HCT116 (cell line): ENCODE measurements around the gene SLC39A13. TPM values are rescaled to one million over a fixed set of nuclear protein-coding genes. Genes with fewer than 3 reads are reported as not detected.

Experiments used
- ATAC-seq: fragments of 200-7000 bp; cut with Tn5 transposase; 2 replicates; pipeline ENCODE4 v1.9.1; 2020; ENCODE audit warnings: mild to moderate bottlenecking, moderate library complexity
- BruUV-seq: library from RNA; stranded (reverse); fragments of 400-500 nt; replicated peaks from 2 replicates; lab custom pipeline; 2021; lab: Mats Ljungman, UMichigan
- CTCF ChIA-PET: fragments of 300-600 bp; sonication (Branson Sonifier 250); formaldehyde crosslinking; loops from one replicate; lab custom pipeline; 2021; ENCODE audit warnings: antibody characterized with exemption; lab: Charles Lee
- POLR2A ChIA-PET: fragments of 300-600, 350-600 bp; sonication (Branson Sonifier 250); formaldehyde crosslinking; loops from one replicate; lab custom pipeline; 2021; ENCODE audit warnings: antibody characterized with exemption; lab: Charles Lee
- RAD21 ChIA-PET, 2 experiments: fragments of 300-600 bp; sonication (Branson Sonifier 250); formaldehyde crosslinking; loops; one replicate each; lab custom pipeline; 2023; ENCODE audit warnings: low total read pairs in 2 of 2; ENCODE audit not compliant: uncharacterized antibody in 2 of 2, unreplicated experiment in 2 of 2, low non-redundant PET in 1 of 2; lab: Charles Lee
- DNase-seq: peaks from one replicate; pipeline ENCODE4 v3.0.0-alpha.2; 2010; ENCODE audit warnings: low read depth, low spot score
- H2AFZ ChIP-seq: fragments of 200-600 bp; shearing (Covaris generic), sonication (generic); 2 replicates; pipeline ENCODE4 v1.6.1; 2017; ENCODE audit warnings: low read depth, mixed run types, mixed read lengths, antibody characterized with exemption, low read length; ENCODE audit not compliant: poor library complexity, severe bottlenecking
- H3K27ac ChIP-seq: 2 replicates; pipeline ENCODE4 v1.5.1; 2012; ENCODE audit warnings: low read depth, low read length
- H3K27me3 ChIP-seq: fragments of 200-600 bp; sonication (generic); 2 replicates; pipeline ENCODE4 v1.6.1; 2016; ENCODE audit warnings: mixed run types, low read length, mixed read lengths; ENCODE audit not compliant: insufficient read depth
- H3K36me3 ChIP-seq, 2 experiments: fragments of 200-500 bp in 1 of 2; fragments of 200-600 bp in 1 of 2; sonication (Bioruptor generic) in 1 of 2; sonication (generic) in 1 of 2; 2 replicates each; pipeline versions ENCODE4 v1.5.1 to v1.6.1; 2014 to 2016; ENCODE audit warnings: low read length in 2 of 2, inconsistent platforms in 1 of 2, mixed read lengths in 1 of 2, mixed run types in 1 of 2; ENCODE audit not compliant: insufficient read depth in 2 of 2, control insufficient read depth in 1 of 2
- H3K4me1 ChIP-seq, 2 experiments: fragments of 200-600 bp in 1 of 2; sonication (generic) in 1 of 2; 2 replicates each; pipeline versions ENCODE4 v1.5.1 to v1.6.1; 2012 to 2017; ENCODE audit warnings: low read length in 2 of 2, inconsistent platforms in 1 of 2, mild to moderate bottlenecking in 1 of 2, mixed read lengths in 1 of 2, mixed run types in 1 of 2, moderate library complexity in 1 of 2; ENCODE audit not compliant: insufficient read depth in 2 of 2, control insufficient read depth in 1 of 2
- H3K4me2 ChIP-seq: fragments of 200-600 bp; sonication (generic); 2 replicates; pipeline ENCODE4 v1.6.1; 2017; ENCODE audit warnings: mixed run types, low read length, mixed read lengths
- H3K4me3 ChIP-seq, 2 experiments: fragments of 200-600 bp in 1 of 2; sonication (generic) in 1 of 2; replicated peaks in 1 of 2; 2 replicates each; pipeline ENCODE4 v1.5.1; 2011 to 2016; ENCODE audit warnings: low read length in 2 of 2, control low read depth in 1 of 2, low read depth in 1 of 2, mild to moderate bottlenecking in 1 of 2, mixed read lengths in 1 of 2, mixed run types in 1 of 2
- H3K79me2 ChIP-seq: fragments of 200-600 bp; sonication (generic); 2 replicates; pipeline ENCODE4 v1.6.1; 2017; ENCODE audit warnings: mild to moderate bottlenecking, mixed run types, low read length, moderate library complexity, mixed read lengths; ENCODE audit not compliant: insufficient read depth
- H3K9ac ChIP-seq: fragments of 200-600 bp; sonication (generic); 2 replicates; pipeline ENCODE4 v1.6.1; 2016; ENCODE audit warnings: low read length, mixed read lengths
- H3K9me2 ChIP-seq: fragments of 200-600 bp; sonication (generic), shearing (Covaris generic); 2 replicates; pipeline ENCODE4 v1.6.1; 2017; ENCODE audit warnings: mixed run types, mild to moderate bottlenecking, moderate library complexity; ENCODE audit not compliant: insufficient read depth
- H3K9me3 ChIP-seq, 2 experiments: fragments of 200-500 bp in 1 of 2; fragments of 200-600 bp in 1 of 2; sonication (Bioruptor generic) in 1 of 2; sonication (generic) in 1 of 2; 2 replicates each; pipeline ENCODE4 v1.6.1; 2014 to 2017; ENCODE audit warnings: low read length in 2 of 2, mixed read lengths in 2 of 2, inconsistent platforms in 1 of 2, low read depth in 1 of 2, mild to moderate bottlenecking in 1 of 2, mixed run types in 1 of 2, moderate library complexity in 1 of 2; ENCODE audit not compliant: control insufficient read depth in 1 of 2, insufficient read depth in 1 of 2
- H4K20me1 ChIP-seq: fragments of 200-600 bp; sonication (generic), shearing (Covaris generic); 2 replicates; pipeline ENCODE4 v1.6.1; 2017; ENCODE audit warnings: mixed run types, mild to moderate bottlenecking, moderate library complexity; ENCODE audit not compliant: insufficient read depth
- ATF3 ChIP-seq: IDR thresholded peaks from 2 replicates; pipeline ENCODE4 v1.6.1; 2012
- CEBPB ChIP-seq: IDR thresholded peaks from 2 replicates; pipeline ENCODE4 v1.6.1; 2012; ENCODE audit warnings: low read depth
- CTCF ChIP-seq, 3 experiments: fragments of 200-600 bp in 1 of 3; sonication (generic) in 1 of 3; IDR thresholded peaks in 2 of 3; conservative IDR thresholded peaks in 1 of 3; 2 replicates each; pipeline ENCODE4 v1.5.1; 2012 to 2017; ENCODE audit warnings: low read depth in 2 of 3, low read length in 2 of 3, antibody characterized with exemption in 1 of 3, borderline replicate concordance in 1 of 3, control low read depth in 1 of 3, mild to moderate bottlenecking in 1 of 3, mixed read lengths in 1 of 3, mixed run types in 1 of 3, moderate library complexity in 1 of 3; ENCODE audit not compliant: insufficient read depth in 1 of 3
- EGR1 ChIP-seq: IDR thresholded peaks from 2 replicates; pipeline ENCODE4 v1.6.1; 2012; ENCODE audit warnings: low read depth
- ELF1 ChIP-seq: IDR thresholded peaks from 2 replicates; pipeline ENCODE4 v1.6.1; 2012; ENCODE audit warnings: low read depth, borderline replicate concordance
- EZH2phosphoT487 ChIP-seq: fragments of 200-600 bp; IDR thresholded peaks from 2 replicates; pipeline ENCODE4 v1.6.1; 2018; ENCODE audit warnings: antibody characterized with exemption, borderline replicate concordance
- FOSL1 ChIP-seq: IDR thresholded peaks from 2 replicates; pipeline ENCODE4 v1.6.1; 2012; ENCODE audit warnings: low read depth
- JUND ChIP-seq: IDR thresholded peaks from 2 replicates; pipeline ENCODE4 v1.6.1; 2012
- POLR2A ChIP-seq: IDR thresholded peaks from 2 replicates; pipeline ENCODE4 v1.7.0; 2011; ENCODE audit warnings: borderline replicate concordance; ENCODE audit not compliant: insufficient read depth, insufficient read length; ENCODE audit errors: extremely low read depth
- RAD21 ChIP-seq: IDR thresholded peaks from 2 replicates; pipeline ENCODE4 v1.6.1; 2012; ENCODE audit warnings: low read depth, mild to moderate bottlenecking
- SP1 ChIP-seq: IDR thresholded peaks from 2 replicates; pipeline ENCODE4 v1.6.1; 2012; ENCODE audit warnings: low read depth
- SRF ChIP-seq: IDR thresholded peaks from 2 replicates; pipeline ENCODE4 v1.6.1; 2012; ENCODE audit warnings: low read depth
- YY1 ChIP-seq: IDR thresholded peaks from 2 replicates; pipeline ENCODE4 v1.6.1; 2011; ENCODE audit warnings: low read length, low read depth, moderate library complexity, mild to moderate bottlenecking; ENCODE audit not compliant: insufficient replicate concordance; ENCODE audit errors: extremely low read depth
- ZFX ChIP-seq: fragments of 450-650 bp; IDR thresholded peaks from 2 replicates; pipeline ENCODE4 v1.6.1; 2017
- ZNF274 ChIP-seq: fragments of 200-500 bp; sonication (Bioruptor generic); IDR thresholded peaks from 2 replicates; pipeline ENCODE4 v1.6.1; 2014; ENCODE audit warnings: mild to moderate bottlenecking, low read depth, low read length, inconsistent platforms
- intact Hi-C: fragments of 100-400 bp; cut with micrococcal nuclease; formaldehyde crosslinking; loops from 2 replicates; pipeline ENCODE4 v1.10.0; 2022
- total RNA-seq: library from RNA; stranded (reverse); gene quantifications from one replicate; pipeline ENCODE4 v1.2.1, GENCODE V29; 2021; ENCODE audit not compliant: unreplicated experiment

SLC39A13 gene
- total RNA-seq, 1 experiment from 2014 or later, result 23.9 TPM

- Histone ChIP-seq H3K27ac (no peak overlapping the region), H3K27me3 (no peaks in the 10 kb centered on the region), H3K4me2 (no peak overlapping the region), H3K9me2 (no peaks in the 10 kb centered on the region), H3K4me1 (no peaks in the 10 kb centered on the region), H3K9ac (no peak overlapping the region), H2AFZ (no peak overlapping the region), H3K79me2 (no peaks in the 10 kb centered on the region), H3K4me3 (no peak overlapping the region), H3K36me3 (no peaks in the 10 kb centered on the region), H4K20me1 (no peaks in the 10 kb centered on the region), H3K9me3 (no peaks in the 10 kb centered on the region)
- RAD21 ChIA-PET, result no interaction called here
- ATAC-seq (no peak), DNase-seq (no peak)
- BruUV-seq, result no TSS peak
- TF ChIP-seq SRF (no peak), ELF1 (no peak), CEBPB (no peak), FOSL1 (no peak), ATF3 (no peak), CTCF (IDR thresholded peaks at IDR 0.05 in 2 of 3, conservative IDR thresholded peaks at IDR 0.05 in 1 of 3; ENCODE audit: borderline replicate concordance in 1 of 3, insufficient read depth in 1 of 3, low read depth in 2 of 3, low read length in 2 of 3) (no peak), RAD21 (no peak), SP1 (no peak), JUND (no peak), POLR2A (no peak)
- intact Hi-C loops, result no loop called here
- CTCF ChIA-PET, result no interaction called here
- POLR2A ChIA-PET, result no interaction called here
Measured at GRCh38 chr11:47435687-47436086, 27.3 kb downstream of the SLC39A13 start.

GRCh38 chr11:47436726-47437125 lies 28.3 kb downstream of the SLC39A13 start:
- H3K27ac ChIP-seq, result no peak overlapping the region
- no peak for DNase-seq
- no peaks in the 10 kb centered on the region for H3K36me3 ChIP-seq
- H3K79me2 ChIP-seq, result no peaks in the 10 kb centered on the region
- POLR2A ChIA-PET, result no interaction called here
- H3K9me3 ChIP-seq, result no peaks in the 10 kb centered on the region
- H3K4me3 ChIP-seq, result no peak overlapping the region
- no peak for ATAC-seq
- H4K20me1 ChIP-seq, result no peaks in the 10 kb centered on the region
- no peak overlapping the region for H2AFZ ChIP-seq
- H3K4me1 ChIP-seq, result no peaks in the 10 kb centered on the region
- H3K27me3 ChIP-seq, result no peaks in the 10 kb centered on the region
- H3K4me2 ChIP-seq, result no peak overlapping the region
- no peak overlapping the region for H3K9ac ChIP-seq
- BruUV-seq, result no TSS peak
- intact Hi-C loops, result no loop called here
- H3K9me2 ChIP-seq, result no peaks in the 10 kb centered on the region
- CTCF ChIA-PET, result no interaction called here
- RAD21 ChIA-PET, result no interaction called here
- TF ChIP-seq ZNF274 (no peak), CTCF (IDR thresholded peaks at IDR 0.05 in 2 of 3, conservative IDR thresholded peaks at IDR 0.05 in 1 of 3; ENCODE audit: borderline replicate concordance in 1 of 3, insufficient read depth in 1 of 3, low read depth in 2 of 3, low read length in 2 of 3) (no peak), YY1 (no peak), EGR1 (no peak), JUND (no peak), SRF (no peak), RAD21 (no peak), ELF1 (no peak), POLR2A (no peak), EZH2phosphoT487 (no peak), ZFX (no peak)
